ENCODE data around the gene KCNN3.

KCNN3 gene

DNA sequence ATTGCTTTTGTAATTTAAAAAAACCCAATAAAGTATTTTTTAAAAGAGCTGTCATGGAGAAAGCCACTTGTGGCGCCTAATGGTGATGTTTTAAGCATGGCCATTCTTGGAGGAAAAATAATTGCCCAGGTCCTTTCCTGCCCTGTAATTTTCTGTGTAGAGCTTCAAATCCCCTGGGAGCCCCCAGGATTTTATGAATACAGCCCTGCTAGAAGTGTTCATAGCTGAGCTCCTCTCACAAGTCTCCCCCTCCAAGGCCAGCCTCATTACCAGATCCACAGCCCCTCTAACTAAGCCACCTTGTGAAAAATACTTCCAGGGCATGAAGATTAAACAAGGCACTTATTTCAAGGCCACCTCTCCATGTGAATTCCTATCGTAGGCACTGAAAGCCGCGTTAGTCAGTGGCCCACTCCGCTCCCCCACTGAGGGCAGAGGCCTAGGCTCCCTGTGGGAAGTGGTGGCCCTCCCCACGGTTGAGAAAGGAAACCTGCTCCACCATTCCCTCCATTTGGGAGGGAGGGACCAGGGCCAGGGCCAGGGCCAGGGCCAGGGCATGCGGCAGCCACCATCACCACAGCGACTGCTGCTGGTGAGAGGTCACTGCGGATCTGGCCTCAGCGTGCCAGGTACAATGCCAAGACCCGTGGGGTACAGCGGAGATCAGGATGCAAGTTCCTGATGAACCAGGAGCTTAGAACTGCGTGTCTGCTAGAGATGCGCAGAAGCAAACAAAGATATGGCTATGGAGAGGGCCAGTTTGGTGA lies 83.1 kb downstream of the KCNN3 start:
- in situ Hi-C loops (cut with HindIII; ENCODE audit: low pct_ligation_motif_present, low pct_unique_long_range_greater_than_20kb, low sequenced_read_pairs): loop anchor here (25.0 kb wide), 1 partner anchor 100 kb away; no protein-coding TSS in a partner anchor
- DNase-seq: no peak

DNA sequence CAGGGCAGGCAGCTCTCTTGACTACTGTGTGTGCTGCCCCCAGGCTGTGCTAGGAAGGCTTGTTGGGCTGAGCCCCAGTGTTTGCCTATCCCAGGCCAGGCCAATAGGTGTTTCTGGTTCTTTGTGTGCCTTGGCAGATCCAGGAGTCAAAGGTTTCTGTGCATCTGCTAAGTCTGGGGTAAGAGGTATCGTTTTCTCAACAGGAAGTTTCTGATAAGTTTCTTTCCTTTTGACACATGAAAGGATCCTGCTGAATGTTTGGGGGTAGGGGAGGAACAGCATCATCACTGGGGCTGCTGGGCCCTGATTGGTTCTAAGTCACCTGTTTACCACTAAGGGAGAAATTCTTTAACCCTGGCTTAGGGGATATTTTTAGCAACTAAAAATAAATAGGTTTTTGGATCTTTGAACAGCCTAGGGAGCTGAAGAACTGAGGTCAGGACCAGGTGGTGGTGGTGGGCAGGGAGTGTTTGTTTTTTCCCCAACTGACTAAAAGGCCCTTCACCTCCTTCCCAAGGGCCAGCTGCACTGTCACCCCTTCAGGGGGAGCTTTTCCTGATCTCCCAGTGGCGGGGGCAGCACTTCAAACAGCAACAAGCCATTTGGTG lies 85.1 kb downstream of the KCNN3 start:
- in situ Hi-C loops (cut with HindIII; ENCODE audit: low pct_ligation_motif_present, low pct_unique_long_range_greater_than_20kb, low sequenced_read_pairs): loop anchor here (25.0 kb wide), 1 partner anchor 98 kb away; no protein-coding TSS in a partner anchor

DNA sequence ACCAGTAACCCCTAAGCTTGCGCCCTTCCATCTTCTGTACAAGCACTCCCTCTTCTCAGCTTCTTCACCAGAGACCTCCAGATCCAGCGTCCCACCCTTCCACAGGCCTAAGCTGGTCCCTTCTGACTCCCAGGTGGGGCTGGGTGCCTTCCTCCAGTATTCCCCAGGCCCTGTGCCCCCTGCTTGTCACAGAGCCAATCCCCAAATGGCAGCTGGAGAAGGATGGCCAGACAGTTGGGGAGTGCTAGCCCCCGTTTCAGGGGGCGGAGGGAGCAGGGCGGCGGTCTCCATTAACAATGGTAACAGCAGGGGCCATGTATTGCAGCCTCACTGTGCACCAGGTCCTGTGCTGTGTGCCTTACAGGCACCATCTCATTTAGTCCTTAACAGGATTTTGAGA lies 85.7 kb downstream of the KCNN3 start:
- DNase-seq: no peak
- in situ Hi-C loops (cut with HindIII; ENCODE audit: low pct_ligation_motif_present, low pct_unique_long_range_greater_than_20kb, low sequenced_read_pairs): loop anchor here (25.0 kb wide), 1 partner anchor 97 kb away; no protein-coding TSS in a partner anchor

More for the DNA sequence above, 85.1 kb downstream of the KCNN3 start:
- DNase-seq: no peak

DNA sequence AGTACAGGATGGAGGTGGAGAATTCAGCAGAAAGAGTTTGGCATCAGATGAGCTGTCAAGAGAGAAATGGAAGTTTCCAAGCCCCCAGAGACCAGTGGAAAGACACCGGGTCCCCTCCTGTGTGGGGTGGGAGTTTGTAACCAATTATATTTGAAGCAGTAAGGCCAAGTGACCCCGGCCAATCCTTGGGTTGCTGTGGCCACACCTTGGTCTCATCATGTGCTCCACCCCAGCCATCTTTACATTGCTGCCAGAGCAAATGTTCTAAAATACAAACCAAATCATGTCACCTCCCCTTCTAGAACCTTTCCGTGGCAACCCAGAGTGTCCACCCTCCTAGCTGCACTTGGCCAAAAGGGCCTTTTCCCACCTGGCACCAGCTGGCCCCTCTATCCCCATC lies 86.1 kb downstream of the KCNN3 start:
- in situ Hi-C loops (cut with HindIII; ENCODE audit: low pct_ligation_motif_present, low pct_unique_long_range_greater_than_20kb, low sequenced_read_pairs): loop anchor here (25.0 kb wide), 1 partner anchor 97 kb away; no protein-coding TSS in a partner anchor
- DNase-seq: no peak

DNA sequence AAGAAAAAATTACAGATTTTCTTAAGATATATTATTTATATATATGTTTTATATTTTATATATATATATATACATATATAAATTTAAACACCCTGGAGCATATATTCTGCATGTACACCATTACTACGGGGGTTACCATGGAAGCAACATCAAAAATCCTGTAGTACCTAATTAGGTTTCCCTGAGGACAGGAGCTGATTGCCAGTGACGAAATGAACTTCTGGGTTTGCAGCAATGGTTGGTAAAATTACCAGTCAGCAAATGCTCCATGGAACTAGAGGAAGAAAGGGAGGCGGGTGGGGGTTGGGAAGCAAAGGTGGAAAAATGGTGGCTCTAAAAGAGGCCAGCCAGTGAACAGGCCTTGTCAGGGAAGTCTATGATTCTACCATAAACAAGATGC lies 89.5 kb downstream of the KCNN3 start:
- DNase-seq: no peak
- in situ Hi-C loops (cut with HindIII; ENCODE audit: low pct_ligation_motif_present, low pct_unique_long_range_greater_than_20kb, low sequenced_read_pairs): loop anchor here (25.0 kb wide), 1 partner anchor 93 kb away; no protein-coding TSS in a partner anchor

DNA sequence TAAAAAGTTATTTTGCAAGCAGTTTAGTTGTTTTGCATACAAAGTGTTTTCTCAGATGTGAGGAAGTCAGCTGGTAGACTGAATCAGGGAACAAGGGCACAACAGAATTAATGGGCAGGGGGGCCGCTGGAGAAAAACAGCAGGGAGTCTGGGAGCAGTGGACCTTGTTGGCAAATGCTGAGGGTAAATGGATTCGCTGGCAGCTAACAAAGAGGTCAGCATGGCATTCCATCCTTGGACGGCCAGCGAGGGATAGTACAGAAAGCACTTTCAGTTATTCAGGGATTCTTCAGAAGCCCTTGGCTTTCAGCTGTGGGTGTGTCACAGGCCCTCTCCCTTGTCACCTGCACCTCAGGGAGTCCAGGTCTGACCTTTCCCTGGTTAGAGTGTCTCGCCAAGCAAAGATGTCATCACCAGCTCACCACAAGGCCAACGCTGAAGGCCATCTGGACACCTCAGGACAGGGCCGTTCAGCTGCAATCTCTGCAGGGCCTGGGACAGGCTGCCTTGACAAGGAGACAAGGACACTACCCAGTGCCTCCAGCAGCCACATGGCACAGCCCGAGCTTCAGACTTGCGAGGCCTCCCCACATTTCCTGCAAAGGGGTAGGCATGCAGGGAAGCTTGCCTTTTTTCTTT lies 90.4 kb downstream of the KCNN3 start:
- in situ Hi-C loops (cut with HindIII; ENCODE audit: low pct_ligation_motif_present, low pct_unique_long_range_greater_than_20kb, low sequenced_read_pairs): loop anchor here (25.0 kb wide), 1 partner anchor 92 kb away; no protein-coding TSS in a partner anchor

DNA sequence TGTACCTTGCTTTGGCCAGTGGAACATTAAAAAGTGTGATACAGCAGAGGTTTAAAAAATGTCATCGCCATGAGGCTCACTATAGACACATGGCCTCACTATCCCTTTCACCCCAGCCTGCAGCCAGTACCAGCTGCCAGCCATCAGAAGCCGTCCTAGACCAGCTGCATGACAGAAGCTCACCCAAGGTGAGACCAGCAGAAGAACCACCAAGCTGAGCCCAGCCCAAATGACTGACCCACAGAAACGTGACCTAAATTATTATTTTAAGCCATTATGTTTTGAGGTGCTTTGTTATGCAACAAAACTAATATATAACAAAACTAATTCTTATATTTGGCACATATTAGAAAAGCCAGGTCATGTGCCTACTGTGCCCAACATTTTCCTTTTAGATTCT lies 91.1 kb downstream of the KCNN3 start:
- in situ Hi-C loops (cut with HindIII; ENCODE audit: low pct_ligation_motif_present, low pct_unique_long_range_greater_than_20kb, low sequenced_read_pairs): loop anchor here (25.0 kb wide), 1 partner anchor 92 kb away; no protein-coding TSS in a partner anchor
- no peak for DNase-seq

More for the DNA sequence above, 90.4 kb downstream of the KCNN3 start:
- no peak for DNase-seq

DNA sequence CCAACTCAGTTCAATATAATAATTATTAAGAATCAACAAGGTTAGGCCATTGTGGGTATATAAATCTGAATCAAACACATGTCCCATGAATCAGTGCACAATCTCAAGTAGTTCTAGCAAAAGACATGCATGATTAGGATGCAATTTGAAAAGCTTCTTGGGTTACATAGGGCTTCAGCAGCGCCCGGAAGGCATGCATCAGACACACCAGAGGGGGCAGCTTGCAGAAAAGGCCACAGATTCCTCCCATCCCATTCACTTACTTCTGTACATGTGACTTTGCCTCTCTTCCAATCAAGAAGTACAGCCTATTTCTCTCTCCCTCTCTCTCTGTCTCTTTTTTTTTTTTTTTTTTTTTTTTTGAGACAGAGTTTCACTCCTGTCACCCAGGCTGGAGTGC lies 91.8 kb downstream of the KCNN3 start:
- DNase-seq: no peak
- in situ Hi-C loops (cut with HindIII; ENCODE audit: low pct_ligation_motif_present, low pct_unique_long_range_greater_than_20kb, low sequenced_read_pairs): loop anchor here (25.0 kb wide), 1 partner anchor 91 kb away; no protein-coding TSS in a partner anchor

DNA sequence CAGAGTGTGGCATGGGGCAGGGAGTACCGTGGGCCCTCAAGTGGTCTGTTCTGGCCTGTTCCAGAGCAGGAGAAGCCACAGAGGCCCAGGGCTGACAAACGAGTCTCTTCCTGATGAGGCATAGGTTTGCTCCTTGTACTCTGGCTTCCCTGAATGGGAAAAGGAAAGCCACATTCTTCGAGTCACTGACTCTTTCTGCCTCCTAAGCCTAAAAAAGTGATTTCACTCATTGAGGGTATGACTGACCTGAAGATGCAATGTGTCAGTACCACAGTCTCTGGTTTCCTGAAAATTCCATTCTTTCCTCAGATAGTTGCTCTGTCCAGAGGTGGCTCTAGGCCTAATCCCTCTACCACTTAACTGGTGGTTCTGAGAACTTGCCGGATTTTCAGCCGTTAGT lies 92.3 kb downstream of the KCNN3 start:
- in situ Hi-C loops (cut with HindIII; ENCODE audit: low pct_ligation_motif_present, low pct_unique_long_range_greater_than_20kb, low sequenced_read_pairs): loop anchor here (25.0 kb wide), 1 partner anchor 90 kb away; no protein-coding TSS in a partner anchor
- no peak for DNase-seq

DNA sequence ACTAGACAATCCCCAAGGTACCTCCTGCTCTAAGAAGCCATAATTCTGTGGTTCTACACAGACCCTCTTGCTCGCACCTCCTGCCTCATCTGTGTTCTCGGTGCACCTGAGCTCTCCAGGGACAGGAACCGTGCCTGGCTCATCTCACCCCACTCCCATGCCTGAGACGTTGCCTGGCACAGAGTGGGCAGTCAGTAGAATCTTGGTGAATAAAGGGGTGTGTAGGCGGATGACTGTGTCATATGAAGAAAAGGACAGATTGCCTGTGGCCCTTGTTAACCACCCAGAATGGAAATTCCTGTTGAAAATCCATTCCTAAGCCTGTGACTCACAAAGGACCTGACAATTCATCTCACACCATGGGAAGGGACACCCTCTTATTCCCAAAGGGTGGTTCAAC lies 92.9 kb downstream of the KCNN3 start:
- no peak for DNase-seq
- in situ Hi-C loops (cut with HindIII; ENCODE audit: low pct_ligation_motif_present, low pct_unique_long_range_greater_than_20kb, low sequenced_read_pairs): loop anchor here (25.0 kb wide), 1 partner anchor 90 kb away; no protein-coding TSS in a partner anchor

DNA sequence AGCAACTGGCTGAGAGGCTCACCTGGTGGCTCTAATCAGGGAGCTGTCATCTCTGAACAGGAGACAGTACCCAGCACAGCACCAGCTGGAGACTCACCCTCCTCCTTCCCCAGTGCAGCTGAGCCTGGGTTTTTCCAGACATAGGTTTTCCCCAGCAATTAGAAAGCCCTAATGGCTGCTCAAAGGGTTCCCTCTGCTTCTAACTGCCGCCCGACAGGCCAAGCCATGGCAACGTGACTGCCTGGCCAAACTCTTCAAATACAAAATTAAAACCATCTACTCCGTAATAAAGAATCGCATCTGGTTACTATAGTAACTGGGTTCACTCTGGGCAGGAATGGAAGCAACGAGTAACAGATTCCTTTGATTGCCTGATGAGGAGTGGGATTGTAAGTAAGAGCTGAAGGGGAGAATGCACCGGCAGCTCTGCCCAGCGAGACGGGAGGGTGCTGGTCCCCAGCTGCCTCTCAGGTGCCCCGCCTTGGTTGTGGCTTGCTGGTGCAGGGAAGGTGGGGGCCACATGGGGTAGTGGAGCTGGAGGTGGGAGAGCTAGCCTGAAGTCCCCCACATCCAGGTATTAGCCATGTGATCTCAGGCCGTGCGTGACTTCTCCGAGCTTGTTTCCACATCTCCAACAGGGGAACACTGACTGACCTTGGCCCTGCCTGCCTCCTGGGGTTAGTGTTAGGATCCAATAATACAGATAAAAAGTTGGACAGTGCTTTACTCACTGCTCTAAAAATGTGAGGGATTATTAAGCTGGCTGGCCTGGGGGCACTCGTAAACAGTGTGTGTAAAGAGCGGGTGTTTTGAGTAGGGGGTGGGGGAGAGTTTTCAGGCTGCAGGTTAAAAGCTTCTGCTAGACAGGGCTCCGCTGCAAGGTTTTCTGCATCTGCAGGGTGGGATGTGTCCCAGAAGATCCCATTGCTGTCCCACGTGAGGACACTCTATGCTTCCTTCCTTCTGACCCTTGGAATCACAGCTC lies 94.2 kb downstream of the KCNN3 start:
- in situ Hi-C loops (cut with HindIII; ENCODE audit: low pct_ligation_motif_present, low pct_unique_long_range_greater_than_20kb, low sequenced_read_pairs): loop anchor here (25.0 kb wide), 1 partner anchor 89 kb away; no protein-coding TSS in a partner anchor

DNA sequence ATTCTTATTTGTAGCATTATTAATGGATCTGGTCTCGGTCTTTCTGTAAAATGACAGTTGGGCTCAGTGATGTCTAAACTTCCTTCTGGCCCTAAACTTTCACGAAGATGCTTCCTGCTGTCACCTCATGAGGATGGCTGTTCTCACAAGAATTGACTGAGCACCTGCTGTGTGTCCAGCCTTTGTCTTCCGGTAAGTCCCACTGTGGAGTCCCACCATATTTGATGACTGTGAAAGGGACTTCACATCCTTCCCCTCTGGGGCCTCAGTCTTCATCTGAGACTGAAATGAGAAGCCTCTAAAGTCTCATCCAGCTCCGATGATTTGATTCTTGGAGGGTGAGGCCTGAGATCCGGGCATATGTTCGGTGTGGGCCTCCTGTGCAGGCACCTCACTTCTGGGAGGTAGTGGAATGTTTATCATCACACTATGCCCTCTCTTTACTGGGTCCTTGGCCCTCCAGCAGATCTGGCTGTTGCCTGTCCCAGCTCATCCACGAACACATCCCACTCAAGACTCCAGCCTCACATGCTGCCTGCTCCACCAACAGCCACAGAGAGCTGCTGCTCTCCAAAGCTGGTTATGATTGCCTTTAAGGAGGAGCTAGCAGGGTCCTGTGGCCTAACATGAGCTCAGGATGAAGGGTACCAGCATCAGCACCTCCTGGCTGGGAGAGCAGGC lies 95.8 kb downstream of the KCNN3 start:
- in situ Hi-C loops (cut with HindIII; ENCODE audit: low pct_ligation_motif_present, low pct_unique_long_range_greater_than_20kb, low sequenced_read_pairs): no loop called here
- no peak for DNase-seq

More for the DNA sequence above, 94.2 kb downstream of the KCNN3 start:
- DNase-seq: no peak

DNA sequence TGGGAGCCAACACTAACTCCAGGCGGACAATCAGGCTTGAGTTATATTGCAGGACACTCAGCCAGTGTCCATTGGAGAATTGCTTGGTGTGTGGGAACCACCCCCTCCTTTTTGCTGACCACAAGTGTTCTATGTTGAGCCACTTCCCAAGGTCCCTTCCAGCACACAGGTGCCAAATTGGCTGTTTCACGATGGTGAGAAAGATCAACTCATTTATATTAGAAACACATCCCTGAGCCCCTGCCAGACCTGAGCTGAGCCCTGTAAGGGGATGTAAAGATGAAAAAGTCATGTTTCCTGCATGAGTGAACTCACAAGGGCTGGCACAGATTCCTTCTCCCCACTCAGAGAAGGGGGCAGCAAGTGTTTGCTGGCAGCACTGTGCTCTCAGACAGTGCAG lies 96.5 kb downstream of the KCNN3 start:
- in situ Hi-C loops (cut with HindIII; ENCODE audit: low pct_ligation_motif_present, low pct_unique_long_range_greater_than_20kb, low sequenced_read_pairs): no loop called here

DNA sequence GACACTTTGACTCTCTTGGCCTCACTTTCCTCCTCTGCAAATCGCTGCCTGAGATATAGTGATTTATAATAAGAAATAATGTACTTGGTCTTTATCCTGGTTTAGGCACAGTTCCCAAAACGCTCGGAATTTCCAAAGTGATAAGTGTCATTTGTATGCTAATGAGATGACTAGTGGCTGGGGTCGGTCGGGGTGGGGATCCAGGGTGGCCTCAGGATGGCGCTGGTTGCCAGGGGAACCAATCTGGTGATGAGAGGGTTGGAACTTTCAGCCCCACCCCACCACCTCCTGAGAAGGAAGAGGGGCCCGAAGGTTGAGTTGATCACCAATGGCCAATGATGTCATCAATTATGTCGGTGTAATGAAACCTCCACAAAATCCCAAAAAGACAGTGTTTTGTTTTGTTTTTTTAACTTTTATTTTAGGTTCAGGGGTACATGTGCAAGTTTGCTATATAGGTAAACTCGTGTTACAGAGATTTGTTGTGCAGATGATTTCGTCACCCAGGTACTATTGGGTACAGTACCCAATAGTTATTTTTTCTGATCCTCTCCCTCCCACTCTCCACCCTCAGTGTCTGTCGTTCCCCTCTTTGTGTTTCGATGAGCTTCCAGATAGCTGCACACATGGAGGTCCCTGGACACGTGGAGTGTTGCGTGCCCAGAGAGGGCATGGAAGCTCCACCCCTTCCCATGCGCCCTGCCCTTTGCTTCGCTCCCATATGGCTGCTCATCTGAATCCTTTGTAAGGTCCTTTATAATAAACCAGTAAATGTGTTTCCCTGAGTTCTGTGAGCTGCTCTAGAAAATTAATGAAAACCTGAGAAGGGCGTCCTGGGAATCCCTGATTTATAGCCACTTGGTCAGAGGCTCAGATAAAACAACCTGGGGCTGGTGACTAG lies 97.2 kb downstream of the KCNN3 start:
- in situ Hi-C loops (cut with HindIII; ENCODE audit: low pct_ligation_motif_present, low pct_unique_long_range_greater_than_20kb, low sequenced_read_pairs): no loop called here
- no peak for DNase-seq

More for the DNA sequence above, 96.5 kb downstream of the KCNN3 start:
- DNase-seq: no peak

DNA sequence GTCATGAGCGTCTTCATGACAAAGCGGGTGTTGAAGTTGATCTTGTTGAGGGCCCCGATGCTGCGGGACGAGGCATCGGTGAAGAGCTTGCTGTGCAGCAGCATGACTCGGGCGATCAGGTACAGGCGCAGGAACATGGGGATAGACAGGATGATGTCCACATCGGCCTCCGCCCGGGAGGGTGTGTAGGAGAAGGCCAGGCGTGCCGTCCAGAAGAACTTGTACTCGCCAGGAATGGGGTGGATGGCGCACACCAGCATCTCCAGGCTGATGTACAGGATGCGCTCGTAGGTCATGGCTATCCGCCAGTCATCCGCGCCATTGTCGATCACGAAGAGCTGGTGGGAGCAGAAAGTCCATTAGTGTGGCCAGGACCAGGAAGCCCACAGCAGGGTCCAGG lies 98.0 kb downstream of the KCNN3 start:
- DNase-seq: no peak
- in situ Hi-C loops (cut with HindIII; ENCODE audit: low pct_ligation_motif_present, low pct_unique_long_range_greater_than_20kb, low sequenced_read_pairs): no loop called here

DNA sequence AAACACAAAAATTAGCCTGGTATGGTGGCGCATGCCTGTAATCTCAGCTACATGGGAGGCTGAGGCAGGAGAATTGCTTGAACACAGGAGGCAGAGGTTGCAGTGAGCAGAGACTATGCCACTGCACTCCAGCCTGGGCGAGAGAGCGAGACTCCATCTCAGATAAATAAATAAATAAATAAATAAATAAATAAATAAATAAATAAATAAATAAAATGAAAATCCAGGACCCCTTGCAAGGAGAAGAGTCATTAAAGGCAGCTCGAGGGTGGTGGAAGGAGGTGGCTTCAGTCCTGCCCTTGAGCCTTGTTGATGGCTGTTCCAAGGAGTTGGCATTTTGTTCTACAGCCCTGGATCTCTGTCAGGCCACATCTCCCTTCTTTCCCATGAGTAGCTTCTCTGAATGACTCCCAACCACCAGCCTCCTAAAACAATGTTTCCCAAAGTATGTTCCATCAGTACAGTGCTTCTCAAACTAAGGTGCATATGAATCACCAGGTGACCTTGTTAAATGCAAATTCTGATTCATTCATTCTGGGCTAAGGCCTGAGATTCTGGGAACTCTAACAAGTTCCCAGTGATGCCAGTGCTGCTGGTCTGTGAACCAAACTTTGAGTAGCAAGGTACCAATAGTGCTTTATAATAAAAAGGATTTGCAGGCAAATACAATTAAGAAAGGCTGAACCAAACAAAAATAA lies 99.0 kb downstream of the KCNN3 start:
- in situ Hi-C loops (cut with HindIII; ENCODE audit: low pct_ligation_motif_present, low pct_unique_long_range_greater_than_20kb, low sequenced_read_pairs): no loop called here
- no peak for DNase-seq
